8988T (cell line): ENCODE results near the gene LZTR1.
"Not testable (repeated sequence)": the region's sequence is repeated elsewhere in the genome, so short reads cannot be mapped to it uniquely, and the experiment has no call there.

Experiments used
- DNase-seq: peaks from one replicate; pipeline ENCODE4 v3.0.0; 2011

Gene LZTR1

DNA sequence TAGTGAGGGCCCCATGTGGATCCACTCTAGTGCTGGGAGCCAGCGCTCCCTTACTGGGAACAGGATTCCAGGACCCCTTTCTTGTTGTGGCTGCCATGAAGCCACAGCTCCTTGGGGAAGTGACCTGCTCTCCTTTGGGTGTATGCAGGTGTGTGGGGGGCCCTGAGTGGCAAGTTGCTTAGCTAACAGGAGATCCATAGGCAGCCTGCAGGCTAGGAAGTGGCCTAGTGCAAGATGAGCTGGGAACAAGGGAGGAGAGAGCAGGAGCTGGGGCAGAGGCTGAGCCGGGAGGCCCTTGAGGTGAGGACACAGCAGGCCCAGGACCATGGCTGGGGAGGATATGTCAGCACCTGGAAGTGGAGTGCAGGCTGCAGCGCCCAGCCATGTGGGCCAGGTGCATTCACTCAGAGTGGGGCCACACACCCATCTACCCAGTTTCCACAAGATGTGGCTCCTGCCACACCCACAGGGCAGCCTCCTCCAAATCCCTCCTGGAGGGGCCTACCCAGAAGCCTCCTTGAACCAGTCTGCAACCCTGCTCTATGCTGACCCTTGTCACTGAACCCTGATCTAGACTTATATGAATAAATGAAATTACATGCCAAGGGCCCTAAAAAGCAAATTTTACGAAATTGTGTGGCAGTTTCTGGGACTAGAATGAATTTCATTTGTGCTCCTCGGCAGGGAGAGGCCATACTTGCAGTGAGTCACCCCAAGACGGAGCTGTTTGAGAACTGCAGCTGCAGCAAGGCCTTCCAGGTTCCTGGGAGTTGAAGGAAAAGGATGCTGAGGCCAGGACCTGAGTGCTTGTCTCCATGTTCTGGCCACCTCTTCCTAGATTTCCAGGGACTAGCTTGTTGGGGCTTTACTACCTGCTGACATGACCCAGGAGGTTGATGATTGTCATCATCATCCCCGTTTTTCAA lies 16.6 kb downstream of the LZTR1 start:
- DNase-seq, result no peak

DNA sequence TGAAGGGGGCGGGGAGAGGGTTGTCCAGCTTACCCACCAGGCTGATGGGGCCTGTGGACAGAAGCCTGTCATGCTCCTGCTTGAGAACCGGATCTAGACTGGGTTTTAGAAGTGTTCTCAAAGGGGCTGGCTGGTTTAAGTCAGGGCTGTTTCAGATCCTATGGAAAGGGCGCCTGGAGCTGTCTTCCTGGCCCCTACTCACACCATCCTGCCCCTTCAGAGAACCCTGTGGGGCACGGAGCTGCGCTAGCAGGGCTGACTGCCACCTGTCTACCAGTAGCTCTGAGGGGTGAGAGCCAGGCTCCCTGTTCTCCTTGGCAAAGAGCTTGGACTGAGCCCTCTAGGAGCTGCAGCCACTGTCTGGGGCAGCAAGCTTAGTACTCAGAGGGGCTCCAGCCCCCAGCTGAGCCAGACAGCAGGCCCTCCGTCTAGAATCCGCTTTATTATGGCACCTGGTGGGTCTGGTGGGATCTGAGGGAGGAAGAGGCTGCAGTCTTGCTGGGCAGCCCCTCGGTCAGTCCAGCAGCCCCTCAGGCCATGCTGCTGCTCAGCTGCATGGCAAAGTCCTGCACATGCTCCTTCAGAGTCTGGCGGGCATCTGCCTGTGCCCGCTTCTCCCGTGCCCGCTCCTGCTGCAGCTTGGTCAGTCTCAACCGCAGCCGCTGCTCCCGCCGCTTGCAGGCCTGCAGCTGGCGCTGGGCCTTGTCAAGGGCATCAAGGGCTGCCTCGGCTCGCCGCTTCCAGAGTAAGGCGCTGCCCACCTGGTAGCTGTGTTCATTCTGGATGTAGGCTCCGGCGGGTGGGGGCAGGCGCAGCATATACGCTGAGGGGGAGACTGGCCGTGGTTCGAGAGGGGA lies 17.5 kb downstream of the LZTR1 start:
- no peak for DNase-seq

DNA sequence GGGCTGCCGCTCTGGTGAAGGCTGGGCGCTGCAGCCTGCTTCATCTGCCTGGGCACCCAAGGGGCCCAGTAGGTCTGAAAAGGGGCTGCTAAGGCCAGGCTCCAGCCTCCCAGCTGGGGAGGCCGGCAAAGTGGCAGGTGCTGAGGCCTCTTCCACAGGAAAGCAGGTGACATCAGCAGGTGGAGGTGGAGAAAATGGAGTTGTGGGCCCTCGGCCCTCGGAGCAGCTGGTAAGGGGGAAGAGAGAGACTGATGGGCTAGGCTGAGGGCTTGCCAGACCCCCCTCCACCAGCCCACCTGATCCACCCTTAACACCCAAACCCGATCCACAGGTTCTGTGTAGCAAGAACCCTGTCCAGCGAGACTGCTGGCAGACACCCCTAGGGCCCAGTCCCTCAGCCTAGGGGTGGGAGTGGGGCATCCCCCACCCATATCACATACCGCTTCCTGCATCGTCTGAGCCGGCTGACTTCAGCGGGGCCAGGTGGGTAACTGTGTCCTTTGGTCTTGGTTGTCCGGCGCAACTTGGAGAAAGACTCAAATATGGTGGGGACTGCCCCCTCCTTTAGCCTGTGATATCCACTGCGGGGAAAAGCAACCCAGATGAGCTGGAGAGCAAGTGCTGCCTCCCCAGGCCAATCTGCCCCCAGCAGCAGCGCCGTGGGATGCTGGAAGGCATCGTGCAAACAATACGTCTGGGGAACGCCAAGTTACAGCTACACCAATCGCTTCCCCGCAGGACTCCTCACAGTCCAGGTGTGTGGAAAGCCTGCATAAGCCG lies 18.3 kb downstream of the LZTR1 start:
- no peak for DNase-seq

DNA sequence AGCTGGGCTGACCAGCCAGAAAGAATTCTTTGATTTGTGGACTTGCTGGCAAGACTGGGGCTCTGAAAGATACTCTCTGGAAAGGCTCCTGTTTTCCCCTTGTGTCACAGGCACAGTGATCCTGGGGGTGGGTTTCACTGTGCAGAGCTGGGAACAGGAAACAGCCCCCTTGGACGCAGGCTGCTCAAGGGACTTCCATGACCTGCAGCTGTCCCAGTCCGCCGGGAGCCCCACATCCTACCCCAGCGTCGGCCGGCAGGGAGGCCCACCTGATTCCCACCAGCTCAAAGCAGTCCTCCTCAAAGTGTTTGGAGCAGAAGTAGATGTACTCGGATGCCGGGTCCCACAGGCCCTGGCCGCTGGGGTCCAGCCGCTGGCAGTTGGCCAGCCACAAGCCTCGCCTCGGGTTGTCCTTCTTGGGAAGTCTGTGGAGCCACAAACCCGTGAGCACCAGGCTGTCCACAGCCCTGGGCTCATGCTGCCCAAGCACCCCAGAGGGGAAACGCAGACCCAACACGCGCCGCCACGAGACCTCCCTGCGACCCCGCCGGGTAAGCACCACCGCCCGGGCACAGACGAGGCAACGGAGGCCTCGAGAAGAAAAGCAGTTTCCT lies 19.0 kb downstream of the LZTR1 start:
- DNase-seq, result no peak

DNA sequence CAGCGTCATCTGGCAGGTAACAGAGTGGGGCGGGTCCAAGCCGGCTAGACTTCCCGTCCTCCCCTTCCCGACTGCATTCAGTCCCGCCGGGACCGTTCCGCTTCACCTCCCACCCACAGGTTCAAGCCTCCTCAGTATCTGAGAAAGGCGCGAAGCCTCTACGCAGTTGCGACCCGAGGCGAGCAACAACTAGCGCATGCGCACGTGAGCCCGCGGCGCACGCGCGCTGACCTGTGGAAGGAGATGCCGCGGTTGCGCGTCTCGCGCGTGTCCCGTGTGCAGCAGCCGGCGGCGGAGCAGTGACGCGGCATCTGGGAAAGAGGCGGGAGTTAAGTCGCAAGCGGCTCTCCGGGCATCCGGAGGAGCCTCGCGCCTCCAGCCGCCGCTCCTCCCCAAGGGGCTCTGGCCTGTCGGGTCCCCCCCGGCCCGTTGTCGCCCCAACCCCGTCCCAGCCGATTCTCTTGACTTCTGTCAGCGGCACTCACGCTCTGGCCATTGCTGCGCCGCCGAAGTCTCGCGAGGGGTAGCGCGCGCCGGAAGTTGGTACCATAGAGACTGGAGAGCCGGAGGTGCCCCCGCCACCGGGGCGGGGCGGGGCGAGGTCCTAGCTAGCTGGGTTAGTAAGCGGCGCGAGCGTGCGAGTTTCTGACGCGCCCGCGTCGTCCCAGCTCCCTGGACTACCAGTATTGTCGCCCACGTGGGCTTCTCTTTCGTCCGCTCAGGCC lies 19.7 kb downstream of the LZTR1 start, which contains the start of gene THAP7:
THAP7 (minus strand) TSS at position 518 of the 725 bp plus-strand sequence; CDS start at position 311, 207 bp downstream.
- peak; percentile 77 for DNase-seq

DNA sequence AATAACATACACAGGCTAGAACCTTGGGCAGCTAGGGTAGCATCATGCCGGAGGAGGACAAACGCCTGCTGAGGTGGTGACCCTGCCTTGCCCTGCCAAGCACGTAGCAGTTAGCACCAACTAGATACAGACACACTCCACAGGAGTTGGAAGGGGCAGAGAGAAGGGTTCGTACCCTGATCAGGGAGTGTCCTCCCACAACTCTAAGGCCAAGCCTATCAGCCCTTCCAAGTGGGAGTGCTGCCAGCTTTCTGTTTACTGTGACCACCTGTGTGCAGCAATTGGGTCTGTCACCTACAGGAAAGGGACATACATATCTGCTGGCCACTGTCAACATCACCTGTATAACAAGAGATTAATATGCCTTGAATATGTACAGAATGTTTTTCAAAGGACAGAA lies 21.7 kb downstream of the LZTR1 start:
- DNase-seq, result no peak

DNA sequence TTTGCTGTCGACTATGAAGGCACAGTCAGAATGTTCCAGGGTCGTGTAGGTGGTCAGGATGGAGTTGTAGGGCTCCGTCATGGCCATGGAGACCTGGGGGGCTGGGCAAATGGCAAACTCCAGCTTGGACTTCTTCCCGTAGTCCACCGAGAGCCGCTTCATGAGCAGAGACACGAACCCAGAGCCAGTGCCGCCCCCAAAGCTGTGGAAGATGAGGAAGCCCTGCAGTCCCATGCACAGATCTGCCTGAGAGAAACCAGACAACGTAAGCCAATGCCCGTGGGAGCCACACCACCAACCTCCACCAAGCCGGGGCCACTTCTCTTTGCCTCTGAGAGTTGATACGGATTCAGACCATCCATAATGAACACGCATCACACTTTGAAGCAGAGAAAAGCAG lies 27.1 kb downstream of the LZTR1 start:
- not testable (repeated sequence) for DNase-seq

DNA sequence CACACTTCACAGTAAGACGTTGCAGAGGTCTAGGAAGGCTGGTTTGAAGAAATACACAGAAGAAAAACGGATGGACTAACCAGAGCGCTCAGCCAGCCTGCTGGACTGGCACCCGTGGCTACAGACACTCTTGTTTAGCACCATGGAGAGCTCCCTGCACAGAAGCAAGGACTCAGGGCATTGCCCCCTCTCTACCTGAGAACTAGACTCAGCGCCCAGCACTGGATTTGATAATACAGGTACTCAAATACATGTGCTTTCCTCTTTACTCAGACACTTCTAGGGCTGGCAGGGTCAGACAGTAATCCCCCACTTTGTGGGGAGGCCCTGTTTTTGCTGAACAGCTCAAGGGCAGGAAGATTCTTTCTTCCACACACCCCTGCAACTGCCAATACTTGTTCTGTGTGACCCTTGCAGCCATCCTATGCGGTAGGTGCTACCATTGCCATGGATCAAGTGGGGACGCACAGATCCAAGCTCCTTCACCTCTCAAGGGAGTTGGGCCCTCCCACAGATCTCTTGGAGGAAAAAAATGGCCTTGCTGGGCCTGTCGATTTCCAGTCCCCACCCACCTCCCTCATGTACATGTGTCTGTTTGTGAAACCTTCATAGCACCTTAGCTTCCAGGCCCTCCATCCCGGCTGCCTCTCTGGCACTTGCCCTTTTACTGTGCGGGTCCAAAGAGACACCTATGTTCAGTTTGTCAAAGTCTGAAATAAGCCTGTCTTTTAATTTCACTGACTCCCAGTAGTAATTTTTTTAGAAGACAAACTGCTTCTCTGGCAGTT lies 27.7 kb downstream of the LZTR1 start:
- DNase-seq, result no peak

DNA sequence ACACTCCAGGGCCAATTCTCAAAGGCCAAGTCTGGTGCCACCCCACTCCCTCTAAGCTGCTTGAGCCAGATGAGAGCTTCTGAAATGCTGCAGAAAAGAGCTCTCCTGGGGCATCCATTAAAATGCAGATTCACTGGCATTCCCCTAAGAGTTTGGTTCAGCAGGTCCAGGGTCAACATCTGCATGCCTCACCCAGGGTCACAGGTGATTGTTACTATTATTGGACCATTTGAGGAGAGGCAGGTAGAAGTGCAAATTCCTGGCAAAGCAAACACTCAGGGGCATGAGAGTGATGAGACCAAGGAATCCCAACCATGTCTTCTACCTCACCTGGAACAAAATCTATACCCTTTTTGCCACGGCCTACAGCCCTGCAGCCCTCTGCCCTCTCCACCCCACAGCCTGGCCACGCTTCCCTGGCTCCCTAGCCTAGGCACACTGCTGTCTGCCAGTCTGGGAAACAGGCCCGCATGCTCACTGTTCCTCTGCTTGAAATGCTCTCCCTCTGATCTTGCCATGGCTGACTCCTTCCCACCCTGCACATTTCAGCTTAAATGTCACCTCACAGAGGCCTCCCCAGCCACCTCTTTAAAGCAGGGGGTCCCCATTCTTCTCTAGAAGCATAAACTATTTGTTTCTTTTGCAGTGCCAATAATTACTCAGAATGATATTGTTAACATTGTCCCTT lies 28.5 kb downstream of the LZTR1 start:
- DNase-seq, result no peak

DNA sequence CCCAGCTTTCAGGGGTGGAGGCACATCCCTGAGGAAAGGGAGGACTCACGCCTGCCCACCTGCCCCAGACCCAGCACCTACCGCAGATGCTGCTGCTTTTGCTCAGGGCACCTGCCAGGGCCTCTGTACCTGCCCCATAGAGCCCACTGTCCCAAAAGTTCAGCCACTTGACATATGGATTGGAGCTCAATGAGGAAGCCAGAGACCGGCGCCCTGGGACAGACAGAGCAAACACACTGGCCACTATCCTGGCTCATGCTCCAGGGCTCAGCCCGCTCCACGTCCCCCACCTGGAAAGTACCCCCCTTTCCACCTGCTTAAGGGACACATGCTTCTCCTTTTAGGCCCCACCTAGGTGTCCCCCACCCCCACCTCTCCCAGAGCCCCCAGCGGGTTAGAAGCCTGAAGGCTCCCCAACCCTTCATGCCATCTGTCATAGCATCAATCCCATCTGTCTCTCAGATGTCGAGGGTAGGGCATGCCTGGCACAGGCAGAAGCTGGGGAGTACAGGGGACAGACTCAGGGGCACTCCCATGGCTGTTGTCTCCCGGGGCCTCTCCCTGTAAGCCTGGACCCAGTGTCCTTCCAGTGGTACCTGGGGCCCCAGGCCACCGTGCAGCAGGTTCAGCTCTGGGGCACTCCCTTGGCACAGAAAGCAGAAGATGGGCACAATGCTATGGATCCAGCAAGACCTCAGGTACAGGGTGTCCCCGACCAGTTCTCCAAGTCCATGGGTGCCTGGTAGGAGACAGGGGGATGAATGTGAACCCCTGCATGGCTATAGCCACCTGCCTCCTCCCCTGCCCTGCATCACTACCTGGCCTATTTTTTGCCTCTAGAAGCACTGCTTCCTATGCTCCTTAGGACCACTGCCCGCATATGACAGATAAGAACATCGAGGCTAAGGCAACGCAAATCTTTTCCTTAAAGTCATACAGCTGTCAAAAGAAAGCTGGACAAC lies 30.6 kb downstream of the LZTR1 start:
- DNase-seq, result no peak

DNA sequence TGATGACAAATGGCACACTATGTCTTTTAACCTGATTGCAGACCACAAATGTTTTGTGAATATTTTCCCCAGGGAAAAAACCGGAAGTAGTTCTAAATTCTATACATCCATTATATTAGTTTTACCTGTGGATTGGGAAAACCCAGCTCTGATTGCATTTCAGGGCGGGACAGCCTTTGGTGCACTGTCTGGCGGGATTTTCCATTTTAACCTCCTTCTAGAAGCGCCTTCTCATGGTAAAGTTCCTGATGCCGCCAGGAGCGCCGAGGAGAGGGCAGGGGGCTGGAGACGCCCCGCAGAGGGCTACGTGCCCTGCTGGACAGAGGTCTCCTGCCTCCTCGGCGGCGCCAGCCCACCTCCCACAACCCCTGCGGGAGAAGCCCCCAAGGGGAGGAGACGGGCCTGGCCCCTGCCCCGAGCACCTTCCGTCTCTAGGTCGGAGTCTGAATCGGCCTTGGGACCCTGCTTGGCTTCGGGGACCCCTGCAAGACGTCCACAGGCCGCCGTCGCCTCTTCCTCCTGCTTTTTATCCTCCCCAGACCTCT lies 31.6 kb downstream of the LZTR1 start:
- DNase-seq, result no peak

DNA sequence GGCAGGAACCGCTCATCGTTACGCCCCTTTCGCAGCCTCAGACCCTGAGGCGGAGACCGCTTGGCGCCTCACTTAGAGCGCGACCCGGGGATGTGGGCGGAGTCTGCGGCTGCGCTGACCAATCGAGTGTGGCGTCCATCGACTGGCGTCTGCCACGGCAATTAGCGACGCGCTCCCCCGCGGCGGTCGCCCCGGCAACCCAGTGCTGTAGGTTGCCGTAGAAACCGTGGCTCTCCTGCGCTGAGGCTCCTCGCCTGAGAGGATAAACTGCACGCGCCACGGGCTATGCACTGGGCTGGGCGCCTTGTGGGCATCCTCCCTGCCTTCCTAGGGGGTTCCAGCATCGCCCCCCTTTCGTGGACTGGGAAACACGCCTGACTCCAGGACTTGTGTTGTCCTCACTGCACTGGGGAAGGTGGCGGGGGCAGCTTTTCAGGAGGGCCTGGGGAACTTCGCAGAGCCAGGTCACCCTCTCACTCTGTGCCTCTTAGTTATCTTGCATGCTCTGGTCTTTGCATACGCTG lies 32.2 kb downstream of the LZTR1 start:
- DNase-seq, result peak; percentile 78

DNA sequence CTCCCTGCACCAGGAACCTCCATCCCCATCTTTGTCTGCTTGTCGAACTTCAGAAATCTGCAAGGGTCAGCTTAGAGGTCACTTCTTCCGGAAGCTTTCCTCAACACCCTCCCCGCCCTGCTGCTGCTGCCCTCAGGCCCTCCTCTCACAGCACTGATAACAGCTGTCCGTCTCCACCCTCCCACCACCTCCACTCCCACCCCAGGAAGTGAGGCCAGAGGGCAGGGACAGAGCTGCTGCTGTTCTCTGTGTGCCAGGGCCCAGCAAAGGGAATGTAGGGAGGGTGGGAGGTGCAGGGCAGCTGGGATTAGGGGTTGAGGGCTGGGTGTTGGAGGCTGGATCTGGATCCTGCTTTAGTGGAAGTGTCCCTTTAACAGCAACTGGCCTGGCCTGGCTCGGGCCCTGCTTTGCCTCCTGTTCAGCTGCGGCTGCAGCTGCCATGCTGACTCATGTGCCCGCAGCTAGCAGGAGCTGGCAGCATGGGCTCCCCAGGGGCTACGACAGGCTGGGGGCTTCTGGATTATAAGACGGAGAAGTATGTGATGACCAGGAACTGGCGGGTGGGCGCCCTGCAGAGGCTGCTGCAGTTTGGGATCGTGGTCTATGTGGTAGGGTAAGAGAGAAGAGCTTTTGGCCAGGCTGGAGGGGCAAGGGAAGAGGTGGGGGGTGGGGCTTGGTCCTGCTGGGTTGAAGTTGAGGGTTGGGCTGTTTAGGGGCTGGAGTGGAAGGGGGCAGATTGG lies 32.8 kb downstream of the LZTR1 start, which contains the start of gene P2RX6:
P2RX6 (plus strand) TSS at position 440 of the 740 bp plus-strand sequence; CDS start at position 450, 10 bp downstream.
- DNase-seq, result no peak

DNA sequence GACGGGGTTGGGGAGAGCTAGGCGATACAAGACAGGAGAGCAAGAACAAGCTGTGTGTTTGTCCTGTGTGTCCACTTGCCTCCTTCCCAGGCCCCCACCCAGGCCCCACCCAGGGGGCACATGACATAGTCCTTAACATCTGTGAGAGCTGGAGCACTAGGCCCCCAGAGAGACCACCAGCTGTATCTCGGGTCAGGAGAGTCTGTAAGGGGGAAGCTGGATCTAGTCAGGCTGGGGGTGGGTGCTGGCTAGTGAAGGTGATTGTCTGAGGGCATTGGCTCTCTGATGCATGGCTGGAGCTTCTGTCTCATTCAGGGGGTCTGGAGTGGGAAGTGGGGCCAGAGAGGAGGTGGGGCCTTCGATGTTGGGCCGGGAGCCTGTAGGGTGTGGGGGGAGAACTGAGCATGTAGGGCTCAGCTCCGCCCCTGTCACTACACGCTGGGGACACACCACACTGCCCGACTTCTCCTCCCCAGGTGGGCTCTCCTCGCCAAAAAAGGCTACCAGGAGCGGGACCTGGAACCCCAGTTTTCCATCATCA lies 33.4 kb downstream of the LZTR1 start:
- DNase-seq, result no peak

DNA sequence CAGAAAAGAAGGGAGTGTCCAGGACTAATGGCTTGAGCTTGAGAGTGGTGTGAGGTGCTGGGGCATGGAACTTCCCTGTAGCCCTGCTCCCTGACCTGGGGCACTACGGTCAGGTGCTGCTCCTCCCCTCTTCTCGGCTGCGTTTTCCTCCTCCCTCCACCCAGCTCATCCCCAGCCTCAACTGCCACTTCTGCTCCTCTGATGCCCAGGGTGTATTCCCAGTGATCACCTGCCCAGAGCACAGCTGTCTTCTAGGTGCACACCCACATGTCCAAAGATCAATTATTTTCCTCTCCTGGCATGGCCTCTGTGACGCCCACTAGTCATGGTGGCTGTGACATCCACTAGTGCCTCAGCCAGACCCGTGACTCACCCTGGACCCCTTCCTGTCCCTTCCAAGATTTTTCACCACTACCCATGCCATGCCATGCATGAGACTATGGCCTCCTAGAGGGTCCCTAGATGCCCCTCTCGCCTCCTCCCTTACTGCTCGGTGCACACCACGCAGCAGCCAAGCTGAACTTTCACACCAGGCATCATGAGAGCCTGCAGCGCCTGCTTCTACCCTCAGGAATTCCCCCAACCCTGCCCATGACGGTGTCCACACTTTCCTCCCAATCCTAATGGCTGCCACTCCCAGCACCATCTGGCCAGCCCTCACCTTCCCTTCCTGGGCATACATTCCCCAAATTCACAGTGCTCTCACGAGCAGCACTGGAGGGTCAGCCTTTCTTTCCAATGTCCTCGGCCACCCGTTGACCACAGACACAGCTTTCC lies 34.7 kb downstream of the LZTR1 start:
- no peak for DNase-seq

DNA sequence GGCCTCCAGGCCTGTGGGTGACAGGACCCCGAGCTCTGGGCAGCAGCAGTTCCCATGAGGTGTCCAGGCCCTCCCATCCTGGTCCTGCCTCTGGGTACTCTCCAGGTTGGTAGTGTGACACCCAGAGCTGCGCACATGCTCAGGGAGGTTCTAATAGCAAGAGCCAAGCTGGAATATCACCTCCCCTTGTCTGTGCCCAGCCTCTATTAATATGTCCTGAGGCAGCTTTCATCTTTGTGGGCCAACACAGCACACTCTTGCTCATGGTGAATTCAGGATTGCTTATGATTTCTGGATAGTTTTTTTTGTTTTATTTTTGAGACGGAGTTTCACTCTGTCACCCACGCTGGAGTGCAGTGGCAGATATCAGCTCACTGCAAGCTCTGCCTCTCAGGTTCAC lies 36.2 kb downstream of the LZTR1 start:
- no peak for DNase-seq
